ENCODE data around the gene GLCE.

The GLCE gene

DNA sequence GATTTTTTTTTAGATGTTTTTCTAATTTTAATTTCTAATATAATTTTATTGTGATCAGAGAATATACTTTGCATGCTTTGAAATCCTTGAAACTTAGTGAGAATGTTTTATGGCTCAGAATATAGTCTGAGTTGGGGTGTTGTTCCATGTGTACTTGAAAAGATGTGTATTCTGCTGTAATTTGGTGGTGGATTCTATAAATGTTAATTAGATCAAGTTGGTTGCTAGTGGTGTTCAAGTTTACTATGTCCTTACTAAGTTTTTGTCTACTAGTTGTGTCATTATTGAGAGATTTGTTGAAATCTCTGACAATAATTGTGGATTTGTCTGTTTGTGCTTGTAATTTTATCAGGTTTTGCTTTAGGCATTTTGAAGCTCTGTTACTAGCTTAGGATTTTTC is 29.7 kb downstream of the GLCE start:
- DNase-seq (ENCODE audit: extremely low read depth, low read depth) = no peak
- TF ChIP-seq, protein P1, sequence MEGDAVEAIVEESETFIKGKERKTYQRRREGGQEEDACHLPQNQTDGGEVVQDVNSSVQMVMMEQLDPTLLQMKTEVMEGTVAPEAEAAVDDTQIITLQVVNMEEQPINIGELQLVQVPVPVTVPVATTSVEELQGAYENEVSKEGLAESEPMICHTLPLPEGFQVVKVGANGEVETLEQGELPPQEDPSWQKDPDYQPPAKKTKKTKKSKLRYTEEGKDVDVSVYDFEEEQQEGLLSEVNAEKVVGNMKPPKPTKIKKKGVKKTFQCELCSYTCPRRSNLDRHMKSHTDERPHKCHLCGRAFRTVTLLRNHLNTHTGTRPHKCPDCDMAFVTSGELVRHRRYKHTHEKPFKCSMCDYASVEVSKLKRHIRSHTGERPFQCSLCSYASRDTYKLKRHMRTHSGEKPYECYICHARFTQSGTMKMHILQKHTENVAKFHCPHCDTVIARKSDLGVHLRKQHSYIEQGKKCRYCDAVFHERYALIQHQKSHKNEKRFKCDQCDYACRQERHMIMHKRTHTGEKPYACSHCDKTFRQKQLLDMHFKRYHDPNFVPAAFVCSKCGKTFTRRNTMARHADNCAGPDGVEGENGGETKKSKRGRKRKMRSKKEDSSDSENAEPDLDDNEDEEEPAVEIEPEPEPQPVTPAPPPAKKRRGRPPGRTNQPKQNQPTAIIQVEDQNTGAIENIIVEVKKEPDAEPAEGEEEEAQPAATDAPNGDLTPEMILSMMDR (IDR thresholded peaks at IDR 0.05; ENCODE audit: low read depth, low read length) = no peak

GRCh38 chr15:69190504-69190903 is 30.1 kb downstream of the GLCE start:
- DNase-seq (ENCODE audit: extremely low read depth, low read depth) = no peak

DNA sequence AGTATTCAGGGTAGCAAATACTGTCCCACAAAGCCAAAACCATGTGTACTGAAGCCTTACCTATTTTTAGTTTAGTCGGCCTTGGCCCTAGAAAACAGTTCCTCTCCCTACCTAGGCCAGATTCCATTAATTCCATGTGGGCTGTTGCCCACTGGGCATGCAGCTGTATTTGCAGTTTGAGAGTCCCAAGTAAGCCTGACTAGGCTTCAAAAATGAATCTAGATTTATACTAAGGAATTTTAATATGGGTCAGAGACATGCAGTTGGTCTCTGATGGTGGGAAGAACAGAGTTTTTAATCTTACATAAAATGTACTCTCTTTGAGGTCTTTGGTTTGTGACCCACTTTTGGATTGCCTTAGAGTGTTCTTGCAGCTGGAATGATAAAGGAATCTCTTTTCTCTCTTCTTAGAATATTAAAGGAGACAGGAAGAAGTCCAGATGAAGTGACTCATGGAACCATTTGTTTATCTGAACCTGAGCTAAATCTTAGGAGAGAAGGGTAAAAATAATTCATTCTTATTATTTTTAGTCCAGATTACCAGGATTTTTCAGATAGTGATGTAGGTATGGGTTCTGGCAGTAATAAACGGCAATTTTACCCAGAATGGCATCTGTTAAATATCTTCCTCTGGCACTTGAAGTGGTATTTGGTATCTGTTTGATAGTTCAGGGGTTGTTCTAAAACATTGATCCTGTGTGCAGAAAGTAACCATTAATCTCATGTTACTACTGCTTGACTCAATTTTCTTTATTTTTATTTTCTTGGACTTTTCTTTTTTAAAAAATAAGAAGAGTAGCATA is 33.8 kb downstream of the GLCE start:
- DNase-seq (ENCODE audit: extremely low read depth, low read depth) = no peak
- TF ChIP-seq, protein P1 (IDR thresholded peaks at IDR 0.05; ENCODE audit: low read depth, low read length) = no peak

More at GRCh38 chr15:69190504-69190903, 30.1 kb downstream of the GLCE start:
- TF ChIP-seq, protein P1 (IDR thresholded peaks at IDR 0.05; ENCODE audit: low read depth, low read length) = no peak

DNA sequence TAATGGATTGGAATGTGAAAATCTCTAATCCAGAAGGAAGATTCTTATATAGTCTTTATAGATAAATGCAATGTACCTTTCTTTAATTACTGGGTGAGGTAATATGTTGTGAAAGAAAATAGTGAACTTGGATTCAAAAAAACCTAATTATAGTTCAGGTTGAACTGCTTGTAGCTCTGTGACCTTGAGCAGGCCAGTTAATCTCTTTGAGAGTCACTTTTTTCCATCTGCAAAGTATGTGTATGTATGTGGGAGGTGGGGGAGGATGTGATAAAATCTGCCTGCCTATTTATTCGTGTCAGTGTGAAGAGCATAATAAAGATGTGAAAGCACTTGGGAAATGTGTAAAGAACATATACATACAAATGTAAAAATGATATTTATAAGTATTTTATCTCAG is 34.4 kb downstream of the GLCE start:
- TF ChIP-seq, protein P1 (IDR thresholded peaks at IDR 0.05; ENCODE audit: low read depth, low read length) = no peak
- no peak for DNase-seq (ENCODE audit: extremely low read depth, low read depth)

GRCh38 chr15:69200832-69201745 is 40.7 kb downstream of the GLCE start:
- TF ChIP-seq, protein P1 (IDR thresholded peaks at IDR 0.05; ENCODE audit: low read depth, low read length) = no peak

DNA sequence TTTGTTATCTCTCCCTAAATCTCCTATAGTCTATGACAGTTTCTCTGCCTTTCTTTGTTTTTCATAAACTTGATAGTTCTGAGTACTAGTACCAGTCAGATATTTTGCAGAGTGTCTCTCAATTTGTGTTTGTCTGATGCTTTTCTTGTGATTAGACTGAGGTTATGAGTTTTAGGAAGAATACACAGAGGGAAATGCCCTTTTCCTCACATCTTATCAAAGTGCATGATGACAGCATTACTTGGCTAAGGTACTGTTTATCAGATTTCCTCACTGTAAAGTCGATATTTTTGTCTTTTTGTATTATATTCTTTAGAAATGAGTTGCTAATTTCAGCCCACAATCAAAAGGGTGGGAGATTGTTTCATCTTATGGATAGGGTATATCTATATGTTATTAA is 45.6 kb downstream of the GLCE start:
- no peak for DNase-seq (ENCODE audit: extremely low read depth, low read depth)

More at GRCh38 chr15:69200832-69201745, 40.7 kb downstream of the GLCE start:
- no peak for DNase-seq (ENCODE audit: extremely low read depth, low read depth)

More for the DNA sequence above, 45.6 kb downstream of the GLCE start:
- TF ChIP-seq, protein P1 (IDR thresholded peaks at IDR 0.05; ENCODE audit: low read depth, low read length) = no peak

Measured in AG09319 (cell line).